MM.1S (cell line): ENCODE data around the gene BIRC5.

ENCODE experiments used
- CTCF ChIP-seq: fragments of 300-600 bp; sonication (generic); IDR thresholded peaks from 2 replicates; pipeline ENCODE4 v1.5.1; 2016; ENCODE audit warnings: antibody characterized with exemption, low read length, mixed read lengths
- EZH2 ChIP-seq: fragments of 300-600 bp; sonication (generic); optimal IDR thresholded peaks from 2 replicates; pipeline ENCODE3; 2017; ENCODE audit warnings: low read depth, mild to moderate bottlenecking, antibody characterized with exemption, low read length, mixed read lengths
- EZH2phosphoT487 ChIP-seq: fragments of 300-600 bp; sonication (generic); IDR thresholded peaks from 2 replicates; pipeline ENCODE4 v1.6.1; 2018; ENCODE audit warnings: antibody characterized with exemption, low read length

DNA sequence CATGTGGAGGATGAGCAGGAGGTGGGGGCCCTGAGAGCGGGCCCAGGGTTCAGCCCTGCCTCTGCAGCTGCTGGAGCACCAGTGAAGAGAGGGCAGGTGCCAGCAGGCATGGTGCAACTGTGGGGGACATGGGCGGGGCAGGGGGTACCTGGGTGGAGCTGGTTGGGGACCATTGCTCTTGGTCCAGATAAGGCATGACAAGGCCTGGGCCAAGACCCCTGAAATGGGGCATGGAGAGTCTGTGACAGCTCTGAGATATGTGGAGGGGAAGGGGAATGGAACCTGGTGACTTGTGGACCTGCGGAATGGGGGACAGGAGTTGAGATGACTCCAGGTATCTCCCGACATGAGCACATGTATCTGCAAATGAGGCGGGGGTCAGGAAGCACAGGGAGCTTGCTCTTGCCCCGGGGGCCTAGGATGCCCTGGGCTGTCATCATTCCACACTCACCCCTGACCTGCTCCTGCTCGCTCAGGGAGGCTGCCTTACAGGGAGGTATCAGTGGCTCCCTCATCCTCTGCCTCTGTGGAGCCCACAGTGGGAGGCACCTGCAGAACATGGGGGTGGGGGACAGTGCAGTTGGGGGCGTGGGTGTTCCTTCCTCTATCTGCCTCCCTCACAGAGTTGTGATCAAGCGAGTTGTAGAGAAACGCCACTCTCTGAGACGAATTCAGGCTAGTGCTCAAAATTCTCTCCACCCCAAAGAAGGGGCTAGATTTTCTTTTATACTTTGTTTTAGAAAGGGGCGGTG, 57.5 kb downstream of the BIRC5 start:
- no peak for TF ChIP-seq CTCF
- TF ChIP-seq EZH2 = no peak
- no peak for TF ChIP-seq EZH2phosphoT487
